Stimulated activated naive CD4-positive, alpha-beta T cell treated with Interleukin-2 at 50 U/mL for 16 hours (primary cell): ENCODE data around the gene ARHGAP21.

ENCODE experiments used
- DNase-seq: peaks from one replicate; lab custom pipeline; 2025; lab: John Stamatoyannopoulos, UW

ARHGAP21 gene

GRCh38 chr10:24533981-24534380, 189.7 kb downstream of the ARHGAP21 start:
- DNase-seq, result no peak
